K562 (cell line): ENCODE measurements around the gene PRSS35. TPM values are rescaled to one million over a fixed set of nuclear protein-coding genes. Genes with fewer than 3 reads are reported as not detected.

ENCODE experiments used
- ATAC-seq: fragments of 200-7000 bp; cut with Tn5 transposase; 3 replicates; pipeline ENCODE4 v1.9.1; 2020; ENCODE audit warnings: moderate library complexity
- BruUV-seq: library from RNA; stranded (reverse); fragments of 400-500 nt; replicated peaks from 2 replicates; lab custom pipeline; 2021; lab: Mats Ljungman, UMichigan
- CTCF ChIA-PET: fragments of 300-600 bp; formaldehyde crosslinking; extraction: SDS; loops from one replicate; lab custom pipeline; 2021; ENCODE audit warnings: low intra/inter-chr PET ratio; lab: Yijun Ruan, JAX
- POLR2A ChIA-PET: fragments of 300-600, 350-650 bp; sonication (Branson Sonifier 250); formaldehyde crosslinking; extraction: SDS; loops from one replicate; lab custom pipeline; 2021; ENCODE audit warnings: antibody characterized with exemption, inconsistent platforms; lab: Yijun Ruan, JAX
- DNase-seq, 4 experiments: peaks; one replicate each; pipeline versions ENCODE4 v3.0.0 to v3.0.0-alpha.2; 2011 to 2018; ENCODE audit warnings: low spot score in 3 of 4, mixed read lengths in 3 of 4; ENCODE audit errors: extremely low read depth in 1 of 4
- FAIRE-seq: peaks from 2 replicates; lab custom pipeline; 2011; peaks lifted over from hg19 to GRCh38; lab: Jason Lieb, UNC
- H2AFZ ChIP-seq: 2 replicates; pipeline ENCODE4 v1.6.0; 2011; ENCODE audit warnings: low read depth, low read length, control low read depth, inconsistent platforms
- H3K27ac ChIP-seq: fragments of 200-600 bp; 3 replicates; pipeline ENCODE4 v1.8.0; 2011; ENCODE audit warnings: low read depth, mild to moderate bottlenecking, control low read depth, inconsistent platforms, low read length, moderate library complexity, mixed read lengths; ENCODE audit errors: extremely low read depth
- H3K27me3 ChIP-seq, 2 experiments: fragments of 300-600 bp in 1 of 2; 2 replicates in 1 of 2; 3 replicates in 1 of 2; pipeline versions ENCODE4 v1.6.0 to v1.8.0; 2011; ENCODE audit warnings: inconsistent platforms in 2 of 2, low read length in 2 of 2, mild to moderate bottlenecking in 1 of 2, mixed read lengths in 1 of 2, moderate library complexity in 1 of 2; ENCODE audit not compliant: control insufficient read depth in 2 of 2, insufficient read depth in 2 of 2
- H3K36me3 ChIP-seq: fragments of 300-600 bp; 3 replicates; pipeline ENCODE4 v1.8.0; 2011; ENCODE audit warnings: mild to moderate bottlenecking, low read length, inconsistent platforms; ENCODE audit not compliant: control insufficient read depth, insufficient read depth
- H3K4me1 ChIP-seq, 2 experiments: fragments of 200-600 bp in 1 of 2; replicated peaks in 1 of 2; 2 replicates in 1 of 2; 3 replicates in 1 of 2; pipeline versions ENCODE4 v1.5.1 to v1.8.0; 2011; ENCODE audit warnings: inconsistent platforms in 2 of 2, low read length in 2 of 2, mild to moderate bottlenecking in 1 of 2, mixed read lengths in 1 of 2, moderate library complexity in 1 of 2; ENCODE audit not compliant: control insufficient read depth in 2 of 2, insufficient read depth in 2 of 2
- H3K4me2 ChIP-seq: 2 replicates; pipeline ENCODE4 v1.6.1; 2011; ENCODE audit warnings: low read length, control low read depth, inconsistent platforms, mixed read lengths; ENCODE audit not compliant: insufficient read depth
- H3K4me3 ChIP-seq: fragments of 200-600 bp; sonication (generic), shearing (Covaris generic); 2 replicates; pipeline ENCODE4 v1.5.1; 2016; ENCODE audit warnings: control low read depth, inconsistent platforms
- H3K79me2 ChIP-seq: fragments of 200-600 bp; 3 replicates; pipeline ENCODE4 v1.8.0; 2011; ENCODE audit warnings: low read length, inconsistent platforms; ENCODE audit not compliant: control insufficient read depth, insufficient read depth
- H3K9ac ChIP-seq, 2 experiments: 2 replicates each; pipeline versions ENCODE4 v1.6.0 to v1.6.1; 2011; ENCODE audit warnings: low read depth in 2 of 2, low read length in 2 of 2, control low read depth in 1 of 2, inconsistent platforms in 1 of 2, mild to moderate bottlenecking in 1 of 2, mixed read lengths in 1 of 2; ENCODE audit not compliant: insufficient read depth in 1 of 2
- H3K9me1 ChIP-seq: one replicate; pipeline ENCODE4 v1.6.0; 2011; ENCODE audit warnings: inconsistent platforms, mild to moderate bottlenecking, low read length, moderate library complexity; ENCODE audit not compliant: control insufficient read depth, insufficient read depth
- H3K9me3 ChIP-seq: replicated peaks from 2 replicates; pipeline ENCODE4 v1.5.1; 2011; ENCODE audit warnings: low read depth, low read length, inconsistent platforms; ENCODE audit not compliant: control insufficient read depth, insufficient read depth
- H4K20me1 ChIP-seq: replicated peaks from 2 replicates; pipeline ENCODE4 v1.6.1; 2011; ENCODE audit warnings: low read length, inconsistent platforms, mixed read lengths; ENCODE audit not compliant: control insufficient read depth, insufficient read depth
- ETV5 ChIP-seq: sonication (generic); formaldehyde crosslinking; IDR thresholded peaks from 2 replicates; pipeline ENCODE4 v1.4.0; 2020; ENCODE audit warnings: low read depth, mild to moderate bottlenecking, missing genetic modification reagents
- HCFC1 ChIP-seq: IDR thresholded peaks from 2 replicates; pipeline ENCODE4 v1.6.1; 2012; ENCODE audit warnings: low read depth, low read length, improper control_type of control experiment
- MYNN ChIP-seq, 2 experiments: sonication (generic); formaldehyde crosslinking in 1 of 2; IDR thresholded peaks; 2 replicates each; pipeline versions ENCODE4 v1.5.0 to v1.6.1; 2016 to 2020; ENCODE audit warnings: antibody characterized with exemption in 1 of 2, missing genetic modification reagents in 1 of 2
- NCOA2 ChIP-seq, 2 experiments: fragments of 450-650 bp; IDR thresholded peaks; 2 replicates each; pipeline ENCODE4 v1.6.1; 2018; ENCODE audit warnings: mild to moderate bottlenecking in 2 of 2, moderate library complexity in 1 of 2; ENCODE audit not compliant: partially characterized antibody in 2 of 2
- NR2C2 ChIP-seq, 2 experiments: fragments of 200-800 bp in 1 of 2; sonication (Bioruptor generic) in 1 of 2; sonication (generic) in 1 of 2; formaldehyde crosslinking in 1 of 2; IDR thresholded peaks; 2 replicates each; pipeline versions ENCODE4 v1.6.1 to v1.8.0; 2016 to 2022; ENCODE audit warnings: mild to moderate bottlenecking in 1 of 2, missing compliant biosample characterization in 1 of 2, missing genetic modification characterization in 1 of 2, missing genetic modification reagents in 1 of 2
- POLR2A ChIP-seq: fragments of 450-650 bp; conservative IDR thresholded peaks from 2 replicates; pipeline ENCODE4 v1.6.1; 2016
- POLR2B ChIP-seq: fragments of 450-650 bp; IDR thresholded peaks from 2 replicates; pipeline ENCODE4 v1.6.1; 2018; ENCODE audit warnings: low read depth; ENCODE audit not compliant: partially characterized antibody
- POLR3G ChIP-seq: IDR thresholded peaks from 2 replicates; pipeline ENCODE4 v1.6.1; 2011; ENCODE audit not compliant: insufficient read length, insufficient replicate concordance; ENCODE audit errors: extremely low read depth
- WGBS: fragments of 100-300 bp; shearing (Covaris generic); methylation state at CpG from one replicate; pipeline ENCODE4 v1.1.6; 2016; ENCODE audit warnings: low coverage, mixed read lengths; ENCODE audit not compliant: insufficient coverage; ENCODE audit errors: missing lambda C conversion rate; 5-methylcytosine and 5-hydroxymethylcytosine counted together
- in situ Hi-C: fragments of 300-500 bp; cut with MboI; formaldehyde crosslinking; loops from 4 replicates; pipeline ENCODE4 v1.15.0; 2018; ENCODE audit warnings: inconsistent platforms, mixed read lengths
- intact Hi-C: fragments of 100-400 bp; cut with micrococcal nuclease; formaldehyde crosslinking; loops from 2 replicates; pipeline ENCODE4 v1.14.2; 2022
- polyA plus RNA-seq, 8 experiments: library from polyadenylated mRNA; depleted of rRNA in 4 of 8; stranded (reverse) in 5 of 8; unstranded in 3 of 8; fragments of >200 nt; fragmentation: Nextera tagmentation in 2 of 8; fragmentation: Illumina TruSeq in 1 of 8; extraction: Ambion mirVana in 2 of 8; extraction: Trizol in 1 of 8; gene quantifications; 2 replicates each; pipeline versions ENCODE4 v1.2.1 to v1.2.3, GENCODE V29; 2011 to 2014; ENCODE audit warnings: inconsistent platforms in 1 of 8, missing spikeins in 1 of 8
- total RNA-seq, 7 experiments: library from RNA; depleted of rRNA in 6 of 7; stranded (reverse); fragments of >200 nt in 6 of 7; fragmentation: Illumina TruSeq in 2 of 7; extraction: Trizol in 2 of 7; gene quantifications; 2 replicates each; pipeline versions ENCODE4 v1.2.1 to v1.2.3, GENCODE V29; 2011 to 2021; ENCODE audit warnings: low replicate concordance in 1 of 7

The PRSS35 gene
- total and polyA plus RNA-seq, 9 of the 15 experiments (the other 6 are each of a cell fraction or from before 2014, with no cell fraction given), result not detected

- TF ChIP-seq MYNN (IDR thresholded peaks at IDR 0.05), result no peak
- TF ChIP-seq MYNN (CRISPR knock-in tag; IDR thresholded peaks at IDR 0.05), result no peak
- TF ChIP-seq HCFC1, result no peak
- TF ChIP-seq NR2C2 (CRISPR knock-in tag; IDR thresholded peaks at IDR 0.05), result no peak
- no peak for TF ChIP-seq NR2C2 (tag; IDR thresholded peaks at IDR 0.05)
- TF ChIP-seq POLR3G, result no peak
- TF ChIP-seq ETV5 (CRISPR knock-in tag), result no peak
- TF ChIP-seq POLR2A, result no peak
- no peak for TF ChIP-seq POLR2B
These were observed 2.9 kb upstream of the PRSS35 start (continued) for GRCh38 chr6:83509441-83509840.

DNA sequence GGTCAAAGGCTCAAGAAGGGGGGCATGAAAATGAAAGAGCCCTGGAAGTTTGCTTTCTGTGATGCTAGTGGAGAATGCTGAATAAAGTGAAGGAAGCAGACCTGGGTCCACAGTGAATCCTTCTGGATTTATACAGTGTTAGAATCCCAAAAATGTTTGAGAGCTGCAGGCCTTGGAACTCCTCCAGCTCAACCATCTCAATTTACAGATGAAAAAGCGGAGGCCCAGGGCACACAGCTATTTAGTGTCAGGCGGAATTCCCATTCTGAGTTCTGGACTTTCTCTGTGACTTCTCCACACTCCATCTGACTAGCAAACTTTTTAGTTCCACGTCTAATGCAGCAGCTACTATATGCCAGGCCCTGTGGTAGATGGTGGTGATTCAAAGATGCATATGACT, 1.5 kb upstream of the PRSS35 start:
- Histone ChIP-seq H3K79me2 (no peaks in the 10 kb centered on the region), H3K4me2 (no peak overlapping the region), H3K27ac (no peak overlapping the region), H3K9me3 (no peaks in the 10 kb centered on the region), H3K4me1 (peaks cover 0 to 9% of the 10 kb centered on the region in 2 experiments; a peak in 3 of 5 replicates), H3K36me3 (no peaks in the 10 kb centered on the region), H2AFZ (no peak overlapping the region), H3K27me3 (peaks cover 0 to 7% of the 10 kb centered on the region in 2 experiments; a peak in 2 of 5 replicates), H3K9me1 (no peaks in the 10 kb centered on the region), H4K20me1 (no peaks in the 10 kb centered on the region), H3K4me3 (no peak overlapping the region), H3K9ac (no peak overlapping the region)
- BruUV-seq, result no TSS peak
- DNase-seq (no peak), FAIRE-seq (no peak), ATAC-seq (no peak)
- WGBS, result 36% methylated on average over 3 of the region's 3 CpGs
- intact Hi-C loops (loop anchor here (1.0 to 10.0 kb wide), 2 partner anchors 92 to 1236 kb away; no protein-coding TSS in a partner anchor), in situ Hi-C loops (loop anchor here (10.0 kb wide), 1 partner anchor 1246 kb away; no protein-coding TSS in a partner anchor)
- CTCF ChIA-PET, result no interaction called here
- no peak for TF ChIP-seq NCOA2 (IDR thresholded peaks at IDR 0.05; ENCODE audit: partially characterized antibody in 2 of 2)
- POLR2A ChIA-PET, result interaction anchor here (0.6 kb wide), 1 partner anchor 8 kb away, joined by 3 read pairs; no protein-coding TSS in a partner anchor
